ENCODE data around the gene LYRM4. TPM values are rescaled to one million over a fixed set of nuclear protein-coding genes. Genes with fewer than 3 reads are reported as not detected.

LYRM4 gene
- total and polyA plus RNA-seq, 8 donors = 8.7 to 14.9 (median 12.6) TPM

DNA sequence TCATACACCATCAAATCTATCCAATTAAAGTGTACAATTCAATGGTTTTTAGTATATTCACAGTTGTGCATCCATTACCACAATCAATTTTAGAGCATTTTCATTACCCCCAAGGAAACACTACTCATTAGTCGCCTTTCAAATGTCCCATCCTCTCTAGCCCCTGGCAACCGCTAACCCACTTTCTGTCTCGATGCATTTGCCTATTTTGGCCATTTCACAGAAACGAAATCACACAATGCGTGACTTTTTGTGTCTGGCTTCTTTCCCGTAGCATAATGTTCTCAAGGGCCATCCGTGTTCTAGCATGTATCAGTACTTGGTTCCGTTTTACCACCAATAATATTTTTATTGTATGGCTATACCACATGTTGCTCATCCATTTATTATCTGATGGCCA is 123.9 kb downstream of the LYRM4 start:
- FAIRE-seq = no peak
- WGBS, 2 donors = 84 to 94% methylated on average over 8 of the region's 8 CpGs

DNA sequence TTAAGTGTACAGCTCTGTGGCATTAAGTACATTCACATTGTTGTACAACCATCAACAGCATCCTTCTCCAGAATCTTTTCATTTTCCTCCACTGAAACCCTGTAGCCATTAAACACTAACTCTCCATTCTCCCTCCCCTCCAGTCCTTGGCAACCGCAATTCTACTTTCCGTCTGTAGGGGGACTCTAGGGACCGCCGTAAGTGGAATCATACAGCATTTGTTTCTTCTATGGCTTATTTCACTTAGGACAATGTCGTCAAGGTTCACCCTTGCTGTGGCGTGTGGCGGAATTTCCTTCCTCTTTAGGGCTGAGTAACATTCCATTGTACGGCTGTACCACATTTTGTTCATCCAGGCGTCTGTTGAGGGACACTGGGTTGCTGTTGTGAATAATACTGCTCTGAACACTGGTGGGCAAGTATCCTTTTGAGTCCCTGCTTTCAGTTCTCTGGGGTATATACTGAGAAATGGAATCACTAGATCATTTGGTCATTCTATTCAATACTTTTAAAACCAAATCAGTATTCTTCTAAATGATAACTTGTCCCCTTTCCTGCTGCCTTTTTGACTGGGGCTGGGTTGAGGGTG is 124.9 kb downstream of the LYRM4 start:
- Histone ChIP-seq H3K4me1 (no peaks in the 10 kb centered on the region), H3K9me3 (no peaks in the 10 kb centered on the region), H3K27me3 (no peaks in the 10 kb centered on the region), H3K27ac (no peak overlapping the region), H3K36me3 (no peaks in the 10 kb centered on the region), H3K4me3 (no peak overlapping the region)
- peak in 2 of 4 donors; percentile 33 to 50 for ATAC-seq
- DNase-seq = no peak
- intact Hi-C loops (cut with DNase I) = no loop called here
- TF ChIP-seq, protein P1, sequence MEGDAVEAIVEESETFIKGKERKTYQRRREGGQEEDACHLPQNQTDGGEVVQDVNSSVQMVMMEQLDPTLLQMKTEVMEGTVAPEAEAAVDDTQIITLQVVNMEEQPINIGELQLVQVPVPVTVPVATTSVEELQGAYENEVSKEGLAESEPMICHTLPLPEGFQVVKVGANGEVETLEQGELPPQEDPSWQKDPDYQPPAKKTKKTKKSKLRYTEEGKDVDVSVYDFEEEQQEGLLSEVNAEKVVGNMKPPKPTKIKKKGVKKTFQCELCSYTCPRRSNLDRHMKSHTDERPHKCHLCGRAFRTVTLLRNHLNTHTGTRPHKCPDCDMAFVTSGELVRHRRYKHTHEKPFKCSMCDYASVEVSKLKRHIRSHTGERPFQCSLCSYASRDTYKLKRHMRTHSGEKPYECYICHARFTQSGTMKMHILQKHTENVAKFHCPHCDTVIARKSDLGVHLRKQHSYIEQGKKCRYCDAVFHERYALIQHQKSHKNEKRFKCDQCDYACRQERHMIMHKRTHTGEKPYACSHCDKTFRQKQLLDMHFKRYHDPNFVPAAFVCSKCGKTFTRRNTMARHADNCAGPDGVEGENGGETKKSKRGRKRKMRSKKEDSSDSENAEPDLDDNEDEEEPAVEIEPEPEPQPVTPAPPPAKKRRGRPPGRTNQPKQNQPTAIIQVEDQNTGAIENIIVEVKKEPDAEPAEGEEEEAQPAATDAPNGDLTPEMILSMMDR (IDR thresholded peaks at IDR 0.05) = peak in 2 of 4 donors; percentile 15 to 42
- WGBS, 2 donors = 63 to 67% methylated on average over 9 of the region's 9 CpGs
- FAIRE-seq = no peak

More for the DNA sequence above, 123.9 kb downstream of the LYRM4 start:
- Histone ChIP-seq H3K4me1 (no peaks in the 10 kb centered on the region), H3K27ac (no peak overlapping the region), H3K36me3 (no peaks in the 10 kb centered on the region), H3K27me3 (no peaks in the 10 kb centered on the region), H3K9me3 (no peaks in the 10 kb centered on the region), H3K4me3 (no peak overlapping the region)
- ATAC-seq (no peak), DNase-seq (no peak)
- intact Hi-C loops (cut with DNase I) = no loop called here
- TF ChIP-seq, protein P1 (IDR thresholded peaks at IDR 0.05) = no peak

DNA sequence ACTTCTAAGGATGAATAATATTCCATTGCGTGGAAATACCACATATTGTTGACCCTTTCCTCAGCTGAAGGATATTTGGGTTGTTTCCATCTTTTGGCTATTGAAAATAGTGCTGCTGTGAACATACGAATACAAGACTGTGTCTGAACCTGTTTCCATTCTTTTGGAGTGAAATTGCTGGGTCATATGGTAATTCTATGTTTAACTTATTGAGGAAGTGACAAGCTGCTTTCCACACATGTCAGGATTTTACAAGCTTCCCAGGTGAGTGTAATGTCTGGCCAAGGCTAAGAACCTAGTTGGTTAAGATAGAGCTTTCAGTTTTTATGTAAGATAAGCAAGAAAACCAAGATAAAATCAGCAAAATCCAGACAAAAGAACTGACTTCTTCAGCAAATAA is 126.8 kb downstream of the LYRM4 start:
- Histone ChIP-seq H3K4me1 (no peaks in the 10 kb centered on the region), H3K36me3 (no peaks in the 10 kb centered on the region), H3K9me3 (no peaks in the 10 kb centered on the region), H3K27me3 (no peaks in the 10 kb centered on the region), H3K4me3 (no peak overlapping the region), H3K27ac (no peak overlapping the region)
- intact Hi-C loops (cut with DNase I) = no loop called here
- 93 to 97% methylated on average over 2 of the region's 2 CpGs for WGBS, 2 donors
- FAIRE-seq (no peak), ATAC-seq (no peak), DNase-seq (no peak)
- TF ChIP-seq, protein P1 (IDR thresholded peaks at IDR 0.05) = no peak

DNA sequence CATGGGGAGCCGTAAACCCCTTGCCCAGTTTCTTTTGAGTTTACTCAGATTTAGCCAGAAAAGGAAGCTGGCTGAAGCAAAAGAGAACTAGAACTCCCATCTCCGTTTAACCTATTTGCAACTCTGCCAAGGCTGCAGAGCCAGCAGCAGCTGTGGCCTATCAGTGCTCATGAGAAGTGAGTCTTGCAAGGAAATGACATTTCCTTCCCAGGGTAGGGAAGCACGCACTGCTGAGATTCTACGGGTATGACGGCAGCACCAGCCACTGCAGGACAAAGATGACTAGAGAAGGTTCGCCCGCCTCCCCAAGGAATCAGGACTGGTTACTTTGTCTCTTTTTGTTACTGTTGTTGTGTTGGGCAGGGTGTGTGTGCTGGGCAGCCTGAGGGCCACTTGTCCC is 128.0 kb downstream of the LYRM4 start:
- peak in 2 of 6 donors; percentile 17 to 29 for DNase-seq
- intact Hi-C loops (cut with DNase I) = no loop called here
- no peaks in the 10 kb centered on the region for H3K27me3 ChIP-seq
- H3K4me1 ChIP-seq = no peaks in the 10 kb centered on the region
- no peak overlapping the region for H3K27ac ChIP-seq
- FAIRE-seq = no peak
- TF ChIP-seq, protein P1 (IDR thresholded peaks at IDR 0.05) = no peak
- no peak overlapping the region for H3K4me3 ChIP-seq
- no peaks in the 10 kb centered on the region for H3K36me3 ChIP-seq
- H3K9me3 ChIP-seq = no peaks in the 10 kb centered on the region
- 75 to 78% methylated on average over 7 of the region's 7 CpGs for WGBS, 2 donors
- ATAC-seq = peak in 3 of 4 donors; percentile 57 to 83 (median 77)

DNA sequence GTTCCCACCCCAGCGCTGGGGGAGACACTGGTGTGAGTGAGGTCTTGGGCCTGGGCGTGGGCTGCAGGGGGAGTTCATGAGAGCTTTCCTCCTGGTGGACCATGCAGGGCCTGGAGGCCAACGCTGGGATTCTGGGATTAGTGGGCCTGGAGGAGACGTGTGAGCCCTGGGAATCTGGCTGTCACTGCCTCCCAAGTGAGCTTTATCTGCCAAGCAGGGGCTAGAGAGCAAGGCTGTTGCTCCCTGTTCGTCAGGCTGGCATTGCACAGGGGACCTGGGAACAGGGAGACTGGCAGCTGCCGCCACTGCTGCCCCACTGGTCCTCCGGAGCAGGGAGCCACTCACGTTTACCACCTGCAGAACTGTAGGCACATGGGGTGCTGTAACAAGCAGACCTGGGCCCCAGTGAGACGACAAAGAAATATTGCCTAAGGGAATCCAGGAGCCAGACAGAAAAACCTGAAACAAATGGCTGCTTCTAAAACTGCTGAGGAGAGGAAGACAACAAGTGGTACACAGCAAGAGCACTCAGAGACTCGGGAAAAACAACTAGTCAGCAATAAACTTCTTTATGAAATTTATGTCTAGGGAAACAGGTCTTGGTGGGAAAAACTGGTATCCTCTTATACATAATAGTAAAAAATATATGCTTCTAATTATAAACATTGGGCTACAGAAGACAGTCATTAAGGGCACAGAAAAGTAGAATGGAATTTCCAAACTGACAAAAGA is 130.4 kb downstream of the LYRM4 start:
- 87 to 88% methylated on average over 10 of the region's 10 CpGs for WGBS, 2 donors

More for the DNA sequence above, 130.4 kb downstream of the LYRM4 start:
- DNase-seq (no peak), ATAC-seq (no peak), FAIRE-seq (no peak)
- Histone ChIP-seq H3K4me3 (no peak overlapping the region), H3K9me3 (no peaks in the 10 kb centered on the region), H3K4me1 (no peaks in the 10 kb centered on the region), H3K36me3 (no peaks in the 10 kb centered on the region), H3K27ac (no peak overlapping the region), H3K27me3 (no peaks in the 10 kb centered on the region)
- intact Hi-C loops (cut with DNase I) = no loop called here
- TF ChIP-seq, protein P1 (IDR thresholded peaks at IDR 0.05) = no peak
